IPS-20b (cell line): ENCODE results near the gene CRIP1.

Source experiments
- H3K27ac ChIP-seq: one replicate; pipeline ENCODE4 v1.5.1; 2013; ENCODE audit warnings: low read length
- H3K27me3 ChIP-seq: 2 replicates; pipeline ENCODE4 v1.6.1; 2013; ENCODE audit warnings: mild to moderate bottlenecking, low read length, inconsistent platforms; ENCODE audit not compliant: insufficient read depth
- H3K36me3 ChIP-seq: 2 replicates; pipeline ENCODE4 v1.6.1; 2013; ENCODE audit warnings: low read depth, mild to moderate bottlenecking, inconsistent platforms, low read length, moderate library complexity; ENCODE audit not compliant: insufficient read depth
- H3K4me1 ChIP-seq: 2 replicates; pipeline ENCODE4 v1.6.1; 2013; ENCODE audit warnings: mild to moderate bottlenecking, control low read depth, inconsistent platforms, low read length, moderate library complexity; ENCODE audit not compliant: insufficient read depth
- H3K4me3 ChIP-seq: 2 replicates; pipeline ENCODE4 v1.5.1; 2013; ENCODE audit warnings: mild to moderate bottlenecking, low read length, inconsistent platforms
- H3K9ac ChIP-seq: 2 replicates; pipeline ENCODE4 v1.6.1; 2013; ENCODE audit warnings: low read depth, mild to moderate bottlenecking, inconsistent platforms, low read length, moderate library complexity
- H3K9me3 ChIP-seq: 2 replicates; pipeline ENCODE4 v1.6.1; 2013; ENCODE audit warnings: mild to moderate bottlenecking, low read depth, low read length, inconsistent platforms; ENCODE audit not compliant: insufficient read depth

CRIP1 gene

GRCh38 chr14:105467249-105467941, 19.3 kb upstream of the CRIP1 start:
- no peaks in the 10 kb centered on the region for H3K9me3 ChIP-seq
- H3K4me3 ChIP-seq = no peak overlapping the region
- peaks cover 61% of the 10 kb centered on the region for H3K36me3 ChIP-seq
- no peak overlapping the region for H3K27ac ChIP-seq
- H3K4me1 ChIP-seq = no peaks in the 10 kb centered on the region; the same call in 1 of the 2 replicates
- no peaks in the 10 kb centered on the region for H3K27me3 ChIP-seq
- no peak overlapping the region for H3K9ac ChIP-seq

- Histone ChIP-seq H3K27me3 (no peaks in the 10 kb centered on the region), H3K9ac (no peak overlapping the region), H3K9me3 (no peaks in the 10 kb centered on the region), H3K4me3 (no peak overlapping the region), H3K36me3 (peaks cover 56% of the 10 kb centered on the region), H3K27ac (no peak overlapping the region), H3K4me1 (no peaks in the 10 kb centered on the region; the same call in 1 of the 2 replicates)
Measured at GRCh38 chr14:105467942-105468471, 18.7 kb upstream of the CRIP1 start.

GRCh38 chr14:105468621-105469241, 18.0 kb upstream of the CRIP1 start:
- H3K27ac ChIP-seq = no peak overlapping the region
- H3K4me3 ChIP-seq = no peak overlapping the region
- no peaks in the 10 kb centered on the region for H3K9me3 ChIP-seq
- H3K4me1 ChIP-seq = peaks cover 3% of the 10 kb centered on the region; the same call in 1 of the 2 replicates
- H3K36me3 ChIP-seq = peaks cover 49% of the 10 kb centered on the region
- no peaks in the 10 kb centered on the region for H3K27me3 ChIP-seq
- no peak overlapping the region for H3K9ac ChIP-seq

GRCh38 chr14:105469456-105470349, 17.0 kb upstream of the CRIP1 start:
- H3K27me3 ChIP-seq = peaks cover under 1% of the 10 kb centered on the region; the same call in 1 of the 2 replicates
- no peak overlapping the region for H3K9ac ChIP-seq
- peaks cover 40% of the 10 kb centered on the region for H3K36me3 ChIP-seq
- H3K4me1 ChIP-seq = peaks cover 3% of the 10 kb centered on the region; the same call in 1 of the 2 replicates
- no peak overlapping the region for H3K4me3 ChIP-seq
- no peak overlapping the region for H3K27ac ChIP-seq
- H3K9me3 ChIP-seq = no peaks in the 10 kb centered on the region

GRCh38 chr14:105470350-105471296, 16.1 kb upstream of the CRIP1 start:
- H3K9ac ChIP-seq = no peak overlapping the region
- H3K4me3 ChIP-seq = no peak overlapping the region
- H3K27ac ChIP-seq = no peak overlapping the region

DNA sequence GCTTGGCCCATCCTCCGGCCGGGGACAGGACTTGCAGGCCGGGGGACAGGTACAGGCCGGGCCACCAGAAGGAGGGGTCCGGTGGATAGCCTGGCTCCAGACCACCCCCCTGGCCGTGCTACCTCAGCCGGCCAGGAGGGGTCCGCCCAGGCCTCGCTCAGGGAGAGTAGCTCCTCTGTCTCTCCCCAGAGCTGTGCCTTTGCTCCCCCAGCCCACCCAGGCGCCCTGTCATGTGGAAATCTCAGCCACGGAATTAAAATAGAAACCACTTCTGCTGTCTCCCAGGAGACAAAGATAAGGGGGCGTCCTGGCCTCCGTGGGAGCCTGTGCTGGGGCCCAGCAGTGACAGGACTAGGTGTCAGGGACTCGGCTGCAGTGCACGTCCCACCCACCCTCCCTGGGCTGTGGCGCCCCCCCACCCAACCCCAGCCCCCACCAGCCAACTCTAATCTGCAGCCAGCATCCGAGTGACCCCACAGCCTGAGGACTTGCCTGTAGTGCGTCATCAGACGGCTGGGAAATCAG, 15.3 kb upstream of the CRIP1 start:
- H3K27ac ChIP-seq = no peak overlapping the region
- H3K4me1 ChIP-seq = peaks cover 3% of the 10 kb centered on the region; the same call in 1 of the 2 replicates
- no peaks in the 10 kb centered on the region for H3K9me3 ChIP-seq
- H3K9ac ChIP-seq = no peak overlapping the region
- no peak overlapping the region for H3K4me3 ChIP-seq
- peaks cover 27% of the 10 kb centered on the region for H3K36me3 ChIP-seq
- peaks cover 17% of the 10 kb centered on the region for H3K27me3 ChIP-seq

More at GRCh38 chr14:105470350-105471296, 16.1 kb upstream of the CRIP1 start:
- peaks cover 31% of the 10 kb centered on the region for H3K36me3 ChIP-seq
- H3K9me3 ChIP-seq = no peaks in the 10 kb centered on the region
- H3K27me3 ChIP-seq = peaks cover 10% of the 10 kb centered on the region
- peaks cover 3% of the 10 kb centered on the region; the same call in 1 of the 2 replicates for H3K4me1 ChIP-seq

- Histone ChIP-seq H3K9me3 (no peaks in the 10 kb centered on the region), H3K36me3 (peaks cover 21% of the 10 kb centered on the region), H3K4me3 (no peak overlapping the region), H3K27me3 (peaks cover 23% of the 10 kb centered on the region), H3K4me1 (peaks cover 3% of the 10 kb centered on the region; the same call in 1 of the 2 replicates), H3K9ac (no peak overlapping the region), H3K27ac (no peak overlapping the region)
Measured at GRCh38 chr14:105471823-105472485, 14.7 kb upstream of the CRIP1 start.

DNA sequence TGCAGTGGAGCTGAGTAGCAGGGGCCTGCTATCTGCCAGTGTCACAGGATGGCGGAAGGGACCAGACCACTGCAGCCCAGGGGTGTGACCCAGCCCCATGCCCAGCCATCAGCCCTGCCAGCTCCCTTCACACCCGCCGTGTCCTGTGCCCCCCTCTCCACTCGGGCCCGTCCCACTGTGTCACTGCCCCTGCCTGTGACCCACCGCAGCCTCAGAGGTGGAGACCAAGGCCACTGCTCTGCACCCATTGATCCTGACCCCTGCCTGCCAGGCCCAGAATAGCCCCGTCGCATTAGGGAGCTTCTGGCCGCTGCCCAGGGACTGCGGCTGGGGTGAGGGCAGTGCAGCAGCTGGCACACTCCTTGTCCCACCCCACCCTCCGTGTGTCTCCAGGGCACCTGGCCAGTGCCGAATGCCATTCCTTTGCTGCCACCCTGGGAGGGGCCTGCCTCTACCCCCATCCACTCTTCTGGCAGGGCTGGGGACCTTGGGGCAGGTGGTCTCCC, 14.1 kb upstream of the CRIP1 start:
- Histone ChIP-seq H3K9ac (no peak overlapping the region), H3K27ac (no peak overlapping the region), H3K36me3 (peaks cover 15% of the 10 kb centered on the region), H3K9me3 (no peaks in the 10 kb centered on the region), H3K27me3 (peaks cover 29% of the 10 kb centered on the region), H3K4me1 (peaks cover 3% of the 10 kb centered on the region; the same call in 1 of the 2 replicates), H3K4me3 (no peak overlapping the region)

DNA sequence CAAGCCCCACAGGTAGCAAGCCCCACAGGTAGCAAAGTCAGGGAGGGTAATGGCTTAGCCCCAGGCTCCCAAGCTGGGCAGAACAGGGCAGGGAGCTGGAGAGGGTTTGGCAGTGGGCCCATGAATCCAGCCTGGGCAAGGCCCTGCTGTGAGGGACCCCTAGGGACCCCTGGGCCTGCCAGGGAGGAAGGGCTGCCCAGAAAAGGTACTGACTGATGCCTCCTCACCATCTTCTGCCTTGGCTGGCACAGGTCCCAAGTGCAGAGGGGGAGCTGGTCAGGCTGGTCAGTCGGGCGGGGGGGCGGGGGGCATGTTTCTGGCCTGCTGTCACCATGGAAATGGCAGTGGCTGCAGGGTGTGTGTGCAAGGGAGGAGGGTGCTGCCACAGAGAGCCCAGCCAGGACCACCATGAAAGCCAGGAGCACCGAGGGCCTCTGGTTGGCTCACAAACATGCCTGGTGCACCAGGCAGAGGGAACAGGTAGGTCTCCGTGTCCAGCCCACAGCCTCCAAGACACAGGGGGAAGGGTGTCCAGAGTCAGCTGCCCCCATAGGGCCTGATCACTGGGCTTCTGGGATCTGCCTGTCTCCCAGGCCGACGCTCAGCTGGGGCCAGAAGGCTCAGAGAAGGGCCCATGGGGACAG, 13.5 kb upstream of the CRIP1 start:
- Histone ChIP-seq H3K36me3 (peaks cover 12% of the 10 kb centered on the region; the same call in 1 of the 2 replicates), H3K27ac (no peak overlapping the region), H3K4me1 (peaks cover 3% of the 10 kb centered on the region; the same call in 1 of the 2 replicates), H3K4me3 (peak overlapping the region; percentile 51; the same call in 1 of the 2 replicates), H3K9me3 (no peaks in the 10 kb centered on the region), H3K9ac (no peak overlapping the region), H3K27me3 (peaks cover 35% of the 10 kb centered on the region)
